CD8-positive, alpha-beta memory T cell (primary cell): ENCODE data around the gene BROX. TPM values are rescaled to one million over a fixed set of nuclear protein-coding genes. Genes with fewer than 3 reads are reported as not detected.

Experiments
- CTCF ChIA-PET: fragments of 350-600 bp; sonication (Branson Sonifier 250); formaldehyde crosslinking; loops from one replicate; lab custom pipeline; 2021; ENCODE audit warnings: antibody characterized with exemption; lab: Charles Lee
- POLR2A ChIA-PET: fragments of 350-600 bp; sonication (Branson Sonifier 250); formaldehyde crosslinking; loops from one replicate; lab custom pipeline; 2021; ENCODE audit warnings: antibody characterized with exemption; lab: Charles Lee
- DNase-seq, 5 donors: peaks; one replicate each; pipeline versions ENCODE4 v3.0.0 to v3.0.0-alpha.2; 2020 to 2022; ENCODE audit warnings: mixed read lengths in 1 of 5
- H3K27ac ChIP-seq: one replicate; pipeline ENCODE4 v1.7.0; 2013; ENCODE audit warnings: low read depth, mild to moderate bottlenecking, low read length, moderate library complexity
- H3K27me3 ChIP-seq: 2 replicates; pipeline ENCODE4 v1.7.0; 2013; ENCODE audit warnings: low read length, mild to moderate bottlenecking; ENCODE audit not compliant: insufficient read depth, poor library complexity, severe bottlenecking
- H3K36me3 ChIP-seq: 2 replicates; pipeline ENCODE4 v1.7.0; 2013; ENCODE audit warnings: mild to moderate bottlenecking, low read length, moderate library complexity; ENCODE audit not compliant: insufficient read depth
- H3K4me1 ChIP-seq: 2 replicates; pipeline ENCODE4 v1.7.0; 2013; ENCODE audit warnings: mild to moderate bottlenecking, low read length, moderate library complexity; ENCODE audit not compliant: insufficient read depth
- H3K4me3 ChIP-seq: 2 replicates; pipeline ENCODE4 v1.7.0; 2013; ENCODE audit warnings: mild to moderate bottlenecking, low read length
- H3K9me3 ChIP-seq: 2 replicates; pipeline ENCODE4 v1.7.0; 2013; ENCODE audit warnings: mild to moderate bottlenecking, low read length
- H3K27ac Mint-ChIP-seq, 8 donors: one replicate each; pipeline ENCODE4 v1.8.0; 2020 to 2021; ENCODE audit warnings: mixed read lengths in 8 of 8, mild to moderate bottlenecking in 6 of 8, inconsistent platforms in 3 of 8, moderate library complexity in 3 of 8
- H3K27me3 Mint-ChIP-seq, 2 donors: one replicate each; pipeline ENCODE4 v1.8.0; 2020 to 2021; ENCODE audit warnings: mixed read lengths in 2 of 2, mild to moderate bottlenecking in 1 of 2, moderate library complexity in 1 of 2
- H3K36me3 Mint-ChIP-seq, 3 donors: one replicate each; pipeline ENCODE4 v1.8.0; 2020 to 2021; ENCODE audit warnings: mixed read lengths in 3 of 3, inconsistent platforms in 1 of 3, mild to moderate bottlenecking in 1 of 3
- H3K4me1 Mint-ChIP-seq, 3 donors: one replicate each; pipeline ENCODE4 v1.8.0; 2020 to 2021; ENCODE audit warnings: mixed read lengths in 3 of 3, inconsistent platforms in 1 of 3, mild to moderate bottlenecking in 1 of 3
- H3K4me3 Mint-ChIP-seq, 7 donors: one replicate each; pipeline ENCODE4 v1.8.0; 2020 to 2021; ENCODE audit warnings: mixed read lengths in 7 of 7, mild to moderate bottlenecking in 6 of 7, moderate library complexity in 4 of 7, inconsistent platforms in 2 of 7
- H3K9me3 Mint-ChIP-seq, 5 donors: one replicate each; pipeline ENCODE4 v1.8.0; 2020 to 2022; ENCODE audit warnings: mixed read lengths in 5 of 5, mild to moderate bottlenecking in 3 of 5, moderate library complexity in 2 of 5, inconsistent platforms in 1 of 5
- polyA plus RNA-seq: library from polyadenylated mRNA; unstranded; fragments of 300-500 nt; fragmentation: Illumina TruSeq; gene quantifications from one replicate; pipeline ENCODE4 v1.2.3, GENCODE V29; 2021
- total RNA-seq, 2 experiments: library from RNA; stranded (reverse); gene quantifications; one replicate each; pipeline ENCODE4 v1.2.3, GENCODE V29; 2021

BROX gene
- total and polyA plus RNA-seq, 3 experiments from 2014 or later = 15.1 to 47.8 (median 46.9) TPM

DNA sequence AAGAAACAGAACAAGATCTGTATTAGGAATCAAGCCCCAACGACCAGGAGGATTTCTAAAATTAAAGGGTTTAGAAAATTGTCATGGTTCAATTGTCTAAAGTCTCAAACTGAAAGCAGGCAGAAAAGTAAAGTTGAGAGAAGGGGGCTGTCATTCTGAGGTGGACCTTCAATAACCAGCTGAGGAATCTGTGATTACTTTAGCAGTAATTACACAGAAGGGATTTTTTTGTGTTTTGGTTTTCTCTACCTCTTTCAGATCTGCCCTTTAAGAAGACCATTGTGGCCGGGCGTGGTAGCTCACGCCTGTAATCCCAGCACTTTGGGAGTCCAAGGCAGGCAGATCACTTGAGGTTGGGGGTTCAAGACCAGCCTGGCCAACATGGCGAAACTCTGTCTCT is 17.4 kb upstream of the BROX start:
- CTCF ChIA-PET = no interaction called here
- peaks cover 4% of the 10 kb centered on the region for H3K36me3 ChIP-seq
- POLR2A ChIA-PET = interaction anchor here (0.6 kb wide), 1 partner anchor 18 kb away, joined by 3 read pairs; no protein-coding TSS in a partner anchor

DNA sequence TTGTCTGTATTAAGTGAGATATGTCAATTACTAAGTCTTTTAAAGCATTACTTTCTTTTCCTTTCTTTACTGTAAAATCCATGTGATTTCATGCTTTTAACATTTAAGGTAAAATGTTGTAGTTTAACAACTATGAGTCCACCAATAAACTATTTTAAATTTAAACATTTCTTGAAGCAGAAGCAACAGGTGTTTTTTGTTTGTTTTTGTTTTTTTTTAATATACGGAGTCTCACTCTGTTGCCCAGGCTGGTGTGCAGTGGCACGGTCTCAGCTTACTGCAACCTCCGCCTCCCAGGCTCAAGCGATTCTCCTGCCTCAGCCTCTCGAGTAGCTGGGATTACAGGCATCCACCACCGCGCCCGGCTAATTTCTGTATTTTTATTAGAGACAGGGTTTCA is 15.6 kb upstream of the BROX start:
- no peak overlapping the region for H3K27ac Mint-ChIP-seq
- H3K9me3 Mint-ChIP-seq = no peaks in the 10 kb centered on the region
- ChIA-PET CTCF (no interaction called here), POLR2A (no interaction called here)
- H3K9me3 ChIP-seq = no peaks in the 10 kb centered on the region
- H3K4me3 Mint-ChIP-seq = no peak overlapping the region
- no peaks in the 10 kb centered on the region for H3K27me3 ChIP-seq
- no peak overlapping the region for H3K27ac ChIP-seq
- no peak overlapping the region for H3K4me3 ChIP-seq
- no peaks in the 10 kb centered on the region for H3K27me3 Mint-ChIP-seq
- H3K4me1 ChIP-seq = no peaks in the 10 kb centered on the region
- H3K36me3 Mint-ChIP-seq = peaks cover 0 to 47% (median 7%) of the 10 kb centered on the region in 3 donors
- DNase-seq = no peak
- H3K36me3 ChIP-seq = peaks cover 4% of the 10 kb centered on the region
- H3K4me1 Mint-ChIP-seq = peaks cover 18 to 48% (median 28%) of the 10 kb centered on the region in 3 donors

More for the DNA sequence above, 17.4 kb upstream of the BROX start:
- no peak for DNase-seq
- H3K27me3 Mint-ChIP-seq = no peaks in the 10 kb centered on the region
- Histone ChIP-seq H3K9me3 (no peaks in the 10 kb centered on the region), H3K4me3 (no peak overlapping the region), H3K4me1 (no peaks in the 10 kb centered on the region), H3K27me3 (no peaks in the 10 kb centered on the region), H3K27ac (no peak overlapping the region)
- H3K27ac Mint-ChIP-seq = peak overlapping the region in 3 of 8 donors; percentile 35 to 76 (median 46)
- peaks cover 0 to 42% (median 5%) of the 10 kb centered on the region in 3 donors for H3K36me3 Mint-ChIP-seq
- peaks cover 21 to 48% (median 33%) of the 10 kb centered on the region in 3 donors for H3K4me1 Mint-ChIP-seq
- H3K9me3 Mint-ChIP-seq = no peaks in the 10 kb centered on the region
- no peak overlapping the region for H3K4me3 Mint-ChIP-seq

DNA sequence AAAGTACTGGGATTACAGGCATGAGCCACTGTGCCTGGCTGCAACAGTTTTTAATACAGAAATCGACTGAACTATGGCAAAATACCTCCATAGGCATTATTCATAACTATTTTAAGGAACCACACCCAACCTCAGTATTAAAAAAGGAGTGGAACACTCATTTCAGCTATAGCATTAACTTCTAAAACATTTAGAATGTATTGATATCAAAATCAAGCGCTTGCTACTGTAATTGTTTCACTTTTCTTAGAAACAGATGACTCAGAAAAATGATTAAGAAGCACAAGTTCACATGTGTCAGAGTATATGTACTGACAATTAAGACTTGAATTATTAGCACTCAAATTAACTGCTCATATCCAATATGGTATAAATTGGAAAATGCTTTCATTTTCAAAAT is 15.2 kb upstream of the BROX start:
- Mint-ChIP-seq H3K27me3 (no peaks in the 10 kb centered on the region), H3K4me3 (no peak overlapping the region), H3K9me3 (no peaks in the 10 kb centered on the region), H3K36me3 (peaks cover 0 to 44% (median 7%) of the 10 kb centered on the region in 3 donors), H3K27ac (no peak overlapping the region), H3K4me1 (peaks cover 18 to 46% (median 28%) of the 10 kb centered on the region in 3 donors)
- Histone ChIP-seq H3K27ac (no peak overlapping the region), H3K27me3 (no peaks in the 10 kb centered on the region), H3K4me3 (no peak overlapping the region), H3K9me3 (no peaks in the 10 kb centered on the region), H3K36me3 (peaks cover 4% of the 10 kb centered on the region), H3K4me1 (no peaks in the 10 kb centered on the region)
- DNase-seq = no peak
- CTCF ChIA-PET = no interaction called here
- POLR2A ChIA-PET = no interaction called here

DNA sequence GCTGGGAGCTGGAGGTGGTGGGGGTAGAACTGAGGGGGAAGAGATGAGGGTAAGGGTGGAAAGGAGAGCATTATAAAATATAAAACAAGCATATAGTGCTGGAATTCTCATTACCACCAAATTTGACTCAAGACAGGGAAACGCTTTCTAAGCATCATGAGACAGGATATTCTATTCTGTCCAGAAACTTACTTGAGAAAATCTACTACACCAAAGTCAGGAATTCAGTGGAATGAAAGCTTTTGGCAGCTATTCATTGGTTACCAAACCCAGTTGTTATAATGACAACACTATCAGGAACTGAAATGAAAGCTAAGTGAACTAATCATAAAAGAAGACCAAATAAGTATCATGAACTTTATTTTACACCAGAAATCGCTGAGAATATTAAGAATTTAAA is 14.5 kb upstream of the BROX start:
- Histone ChIP-seq H3K4me1 (no peaks in the 10 kb centered on the region), H3K27me3 (no peaks in the 10 kb centered on the region), H3K27ac (no peak overlapping the region), H3K36me3 (peaks cover 9% of the 10 kb centered on the region), H3K4me3 (no peak overlapping the region), H3K9me3 (no peaks in the 10 kb centered on the region)
- H3K4me3 Mint-ChIP-seq = no peak overlapping the region
- H3K27me3 Mint-ChIP-seq = no peaks in the 10 kb centered on the region
- H3K36me3 Mint-ChIP-seq = peaks cover 0 to 44% (median 8%) of the 10 kb centered on the region in 3 donors
- H3K27ac Mint-ChIP-seq = peak overlapping the region in 3 of 8 donors; percentile 5 to 68 (median 36)
- POLR2A ChIA-PET = no interaction called here
- H3K4me1 Mint-ChIP-seq = peaks cover 20 to 46% (median 28%) of the 10 kb centered on the region in 3 donors
- no peak for DNase-seq
- no peaks in the 10 kb centered on the region for H3K9me3 Mint-ChIP-seq
- CTCF ChIA-PET = no interaction called here

DNA sequence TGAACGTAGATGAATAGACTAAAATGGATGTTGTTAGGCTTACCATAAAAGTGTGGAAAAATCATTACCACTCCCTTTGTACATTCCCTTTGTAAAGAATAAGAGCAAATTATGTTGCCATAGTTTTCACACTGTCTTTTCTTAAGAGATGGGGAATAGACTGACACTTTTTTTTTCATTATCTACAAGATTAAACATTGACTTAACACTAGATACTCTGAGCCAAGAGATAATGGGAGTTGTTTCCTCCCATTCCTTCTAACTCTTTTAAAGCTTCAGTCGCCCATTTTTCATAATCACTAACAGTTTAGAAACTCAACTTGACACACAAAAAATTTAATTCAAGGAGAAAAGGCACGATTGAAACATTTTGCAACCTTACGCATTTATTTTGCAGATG is 10.2 kb upstream of the BROX start:
- ChIA-PET POLR2A (no interaction called here), CTCF (no interaction called here)
- Mint-ChIP-seq H3K4me3 (no peak overlapping the region), H3K9me3 (no peaks in the 10 kb centered on the region), H3K36me3 (peaks cover 11 to 60% (median 13%) of the 10 kb centered on the region in 3 donors), H3K27me3 (no peaks in the 10 kb centered on the region), H3K27ac (peak overlapping the region in 1 of 8 donors; percentile 52), H3K4me1 (peaks cover 36 to 57% (median 47%) of the 10 kb centered on the region in 3 donors)
- no peak for DNase-seq
- Histone ChIP-seq H3K27me3 (no peaks in the 10 kb centered on the region), H3K4me3 (no peak overlapping the region), H3K27ac (no peak overlapping the region), H3K36me3 (peaks cover 19% of the 10 kb centered on the region), H3K4me1 (peaks cover 5% of the 10 kb centered on the region), H3K9me3 (no peaks in the 10 kb centered on the region)

- no peak overlapping the region for H3K27ac ChIP-seq
- no peaks in the 10 kb centered on the region for H3K9me3 ChIP-seq
- Mint-ChIP-seq H3K36me3 (peaks cover 11 to 63% (median 11%) of the 10 kb centered on the region in 3 donors), H3K4me1 (peaks cover 42 to 65% (median 48%) of the 10 kb centered on the region in 3 donors), H3K9me3 (no peaks in the 10 kb centered on the region), H3K27me3 (no peaks in the 10 kb centered on the region), H3K27ac (peak overlapping the region in 2 of 8 donors; percentile 61 to 63), H3K4me3 (peak overlapping the region in 1 of 7 donors; percentile 4)
- H3K4me1 ChIP-seq = peaks cover 12% of the 10 kb centered on the region
- DNase-seq = no peak
- H3K36me3 ChIP-seq = peaks cover 19% of the 10 kb centered on the region
- POLR2A ChIA-PET = no interaction called here
- CTCF ChIA-PET = no interaction called here
- no peaks in the 10 kb centered on the region for H3K27me3 ChIP-seq
- no peak overlapping the region for H3K4me3 ChIP-seq
Measured at GRCh38 chr1:222704260-222704659, 8.1 kb upstream of the BROX start.

DNA sequence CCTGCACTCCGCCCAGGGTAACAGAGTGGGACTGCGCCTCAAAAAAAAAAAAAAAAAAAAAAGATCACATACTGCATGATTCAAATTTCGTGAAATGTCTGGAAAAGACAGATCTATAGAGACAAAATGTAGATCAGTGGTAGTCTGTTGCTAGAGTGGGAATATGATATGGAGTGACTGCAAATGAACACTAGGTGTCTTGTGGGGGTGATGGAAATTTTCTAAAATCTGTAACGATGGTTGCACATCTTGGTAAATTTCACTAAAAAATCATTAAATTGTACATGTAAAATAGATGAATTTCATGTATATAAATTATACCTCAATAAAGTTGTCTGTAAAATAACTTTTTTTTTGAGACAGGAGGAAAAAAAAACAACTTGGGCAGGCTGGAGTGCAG is 5.5 kb upstream of the BROX start:
- Mint-ChIP-seq H3K9me3 (no peaks in the 10 kb centered on the region), H3K4me1 (peaks cover 62 to 85% (median 69%) of the 10 kb centered on the region in 3 donors), H3K27ac (no peak overlapping the region), H3K36me3 (peaks cover 9 to 62% (median 11%) of the 10 kb centered on the region in 3 donors), H3K27me3 (no peaks in the 10 kb centered on the region), H3K4me3 (no peak overlapping the region)
- Histone ChIP-seq H3K9me3 (no peaks in the 10 kb centered on the region), H3K27me3 (no peaks in the 10 kb centered on the region), H3K4me3 (no peak overlapping the region), H3K27ac (no peak overlapping the region), H3K4me1 (peaks cover 27% of the 10 kb centered on the region), H3K36me3 (peaks cover 19% of the 10 kb centered on the region)
- DNase-seq = no peak
- ChIA-PET POLR2A (no interaction called here), CTCF (no interaction called here)

DNA sequence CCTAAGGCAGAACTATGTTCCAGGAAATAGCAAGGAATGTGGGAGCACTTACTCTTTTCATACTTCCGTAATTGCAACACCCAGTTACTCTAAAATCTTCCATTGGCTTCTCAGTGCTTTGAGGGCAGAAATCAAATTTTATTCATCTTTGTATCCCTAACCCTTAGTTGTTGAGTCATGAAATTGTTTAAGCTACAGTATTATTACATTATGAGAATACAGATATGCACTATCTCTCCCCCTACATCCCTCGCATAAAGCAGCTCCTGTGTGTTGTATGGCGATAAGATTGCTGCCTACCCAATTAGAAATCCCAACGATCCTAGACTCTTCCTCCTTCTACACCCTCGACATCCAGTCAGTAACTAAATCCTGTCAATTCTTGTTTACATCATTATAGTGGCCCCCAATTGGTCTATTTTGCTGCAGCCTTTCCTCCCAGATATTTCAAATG is 2.6 kb upstream of the BROX start:
- H3K27me3 Mint-ChIP-seq = no peaks in the 10 kb centered on the region
- ChIA-PET POLR2A (no interaction called here), CTCF (no interaction called here)
- peaks cover 59 to 71% (median 68%) of the 10 kb centered on the region in 3 donors for H3K4me1 Mint-ChIP-seq
- H3K4me3 Mint-ChIP-seq = peak overlapping the region; percentile 7 to 99 (median 97)
- H3K9me3 ChIP-seq = no peaks in the 10 kb centered on the region
- H3K9me3 Mint-ChIP-seq = no peaks in the 10 kb centered on the region
- H3K36me3 Mint-ChIP-seq = peaks cover 6 to 57% (median 8%) of the 10 kb centered on the region in 3 donors
- H3K27ac Mint-ChIP-seq = peak overlapping the region in 7 of 8 donors; percentile 1 to 100 (median 44)
- H3K4me1 ChIP-seq = peaks cover 36% of the 10 kb centered on the region
- no peak for DNase-seq
- H3K27me3 ChIP-seq = no peaks in the 10 kb centered on the region
- no peaks in the 10 kb centered on the region for H3K36me3 ChIP-seq
- H3K4me3 ChIP-seq = no peak overlapping the region
- H3K27ac ChIP-seq = no peak overlapping the region
